ENCODE measurements around the gene SNCB.

DNA sequence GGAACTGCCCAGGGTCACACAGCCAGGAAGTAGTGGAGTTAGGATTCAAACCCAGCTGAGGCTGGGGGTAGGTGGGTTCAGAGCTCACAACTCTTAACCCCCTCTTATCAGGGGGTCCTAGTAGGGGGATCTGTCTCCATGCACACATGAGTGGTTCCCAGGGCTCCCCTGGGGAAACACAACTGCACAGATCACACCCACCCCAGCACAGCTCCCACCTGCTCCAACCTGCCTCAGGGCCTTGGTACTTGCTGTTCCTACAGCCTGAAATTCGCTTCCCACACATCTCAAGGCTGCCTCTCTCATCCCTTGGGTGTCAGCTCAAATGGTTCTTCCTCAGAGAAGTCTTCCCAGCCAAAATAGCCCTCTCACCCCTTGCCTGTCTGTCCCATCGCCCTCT is 4.8 kb downstream of the SNCB start:
- TF ChIP-seq EZH2phosphoT487 (IDR thresholded peaks at IDR 0.05; ENCODE audit: insufficient read depth, low read depth) (no peak), EZH2 (IDR thresholded peaks at IDR 0.05; ENCODE audit: insufficient read depth, poor library complexity, severe bottlenecking) (no peak)

All from GM23248 (cell line).